Loucy (cell line): ENCODE results near the gene NMT1.

Source experiments
- EZH2phosphoT487 ChIP-seq: fragments of 200-600 bp; IDR thresholded peaks from 2 replicates; pipeline ENCODE4 v1.6.1; 2018; ENCODE audit warnings: antibody characterized with exemption, mild to moderate bottlenecking, moderate library complexity, borderline replicate concordance
- TF ChIP-seq, protein P1 (sequence below): fragments of 200-600 bp; sonication (generic); conservative IDR thresholded peaks from 2 replicates; pipeline ENCODE4 v1.5.1; 2014; ENCODE audit warnings: mild to moderate bottlenecking, antibody characterized with exemption, low read length

DNA sequence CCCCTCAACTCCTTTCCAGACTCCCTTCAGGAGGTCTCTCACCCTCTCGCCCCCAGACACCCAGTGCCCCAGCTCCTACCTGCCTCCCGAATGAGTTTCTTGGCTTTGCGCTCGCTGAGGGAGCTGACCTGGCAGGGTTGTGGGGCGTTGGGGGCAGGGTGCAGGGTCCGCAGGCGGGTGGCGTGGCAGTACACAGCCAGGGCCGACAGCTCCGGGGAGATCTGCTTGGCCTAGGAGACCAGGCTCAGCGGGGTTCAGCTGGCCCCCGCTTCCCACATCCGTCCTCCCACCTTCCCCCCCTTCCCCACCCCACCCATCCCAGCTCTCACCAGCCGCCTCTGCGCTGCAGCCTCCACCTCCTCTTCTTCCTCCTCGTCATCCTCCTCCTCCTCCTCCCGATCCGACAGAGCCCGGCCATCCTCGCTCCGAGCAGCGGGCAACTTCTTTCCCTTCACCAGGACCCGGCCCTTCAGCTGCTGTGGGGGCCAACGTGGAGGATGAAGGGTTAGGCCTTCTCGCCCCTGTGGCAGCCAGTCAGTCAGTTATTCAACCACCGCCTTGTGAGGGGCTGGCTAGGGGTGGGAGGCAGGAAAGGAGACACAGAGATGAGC lies 54.0 kb downstream of the NMT1 start:
- TF ChIP-seq, protein P1, sequence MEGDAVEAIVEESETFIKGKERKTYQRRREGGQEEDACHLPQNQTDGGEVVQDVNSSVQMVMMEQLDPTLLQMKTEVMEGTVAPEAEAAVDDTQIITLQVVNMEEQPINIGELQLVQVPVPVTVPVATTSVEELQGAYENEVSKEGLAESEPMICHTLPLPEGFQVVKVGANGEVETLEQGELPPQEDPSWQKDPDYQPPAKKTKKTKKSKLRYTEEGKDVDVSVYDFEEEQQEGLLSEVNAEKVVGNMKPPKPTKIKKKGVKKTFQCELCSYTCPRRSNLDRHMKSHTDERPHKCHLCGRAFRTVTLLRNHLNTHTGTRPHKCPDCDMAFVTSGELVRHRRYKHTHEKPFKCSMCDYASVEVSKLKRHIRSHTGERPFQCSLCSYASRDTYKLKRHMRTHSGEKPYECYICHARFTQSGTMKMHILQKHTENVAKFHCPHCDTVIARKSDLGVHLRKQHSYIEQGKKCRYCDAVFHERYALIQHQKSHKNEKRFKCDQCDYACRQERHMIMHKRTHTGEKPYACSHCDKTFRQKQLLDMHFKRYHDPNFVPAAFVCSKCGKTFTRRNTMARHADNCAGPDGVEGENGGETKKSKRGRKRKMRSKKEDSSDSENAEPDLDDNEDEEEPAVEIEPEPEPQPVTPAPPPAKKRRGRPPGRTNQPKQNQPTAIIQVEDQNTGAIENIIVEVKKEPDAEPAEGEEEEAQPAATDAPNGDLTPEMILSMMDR, result no peak
- TF ChIP-seq EZH2phosphoT487, result no peak
